ENCODE measurements around the gene NUAK2.
"Not testable (repeated sequence)": the region's sequence is repeated elsewhere in the genome, so short reads cannot be mapped to it uniquely, and the experiment has no call there.

Gene NUAK2

GRCh38 chr1:205321162-205321958, at the start of gene NUAK2:
Gene NUAK2 (minus strand): TSS chr1:205321745. CDS start chr1:205321628, 117 bp downstream.
- DNase-seq = peak; percentile 77 to 86

DNA sequence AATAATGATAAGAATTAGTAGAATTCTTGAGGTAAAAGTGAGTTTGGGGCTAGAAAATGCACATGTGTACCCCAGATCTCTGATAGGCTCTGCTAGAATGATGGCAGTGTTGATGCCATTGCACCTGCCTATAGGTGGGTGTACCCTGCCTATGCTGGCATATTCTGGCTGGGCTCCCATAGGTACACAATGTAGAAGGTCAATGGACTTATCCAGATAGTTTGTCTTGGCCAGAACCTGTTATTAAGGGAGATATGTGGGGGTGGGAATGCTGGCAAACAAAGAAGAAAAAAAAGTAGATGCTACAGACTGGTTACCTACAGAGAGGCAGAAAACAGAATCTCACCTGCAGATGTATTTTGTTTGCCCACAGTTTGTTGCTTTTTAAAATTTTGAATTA, 49.2 kb upstream of the NUAK2 start:
- DNase-seq = no peak

- DNase-seq = no peak
Observed at GRCh38 chr1:205369701-205370123, 48.2 kb upstream of the NUAK2 start.

- no peak for DNase-seq
Observed at GRCh38 chr1:205368478-205368877, 46.9 kb upstream of the NUAK2 start.

- peak in 1 of 2 experiments; percentile 21 for DNase-seq
Observed at GRCh38 chr1:205365945-205366463, 44.5 kb upstream of the NUAK2 start.

GRCh38 chr1:205365086-205365485, 43.5 kb upstream of the NUAK2 start:
- DNase-seq = not testable (repeated sequence)

GRCh38 chr1:205360891-205361290, 39.3 kb upstream of the NUAK2 start:
- no peak for DNase-seq

- no peak for DNase-seq
Observed at GRCh38 chr1:205359771-205360565, 38.4 kb upstream of the NUAK2 start.

DNA sequence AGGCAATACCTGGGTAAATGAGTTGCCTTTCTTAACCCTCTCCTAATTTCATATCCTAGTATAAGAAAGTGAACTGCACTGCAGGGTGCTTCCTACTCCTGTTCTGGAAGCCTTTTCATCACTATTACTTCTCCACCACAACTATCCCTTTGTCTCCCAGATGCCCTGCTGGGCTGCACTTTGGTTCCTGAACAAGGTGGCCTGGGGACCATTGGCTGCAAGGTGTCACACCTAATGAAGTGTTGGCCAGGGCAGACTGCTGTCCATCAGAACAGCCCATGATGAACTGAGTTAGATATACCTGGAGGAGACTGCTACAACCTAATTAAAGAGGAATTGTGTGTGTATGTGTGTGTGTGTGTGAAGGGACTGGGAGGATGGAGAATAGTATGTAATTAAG, 37.0 kb upstream of the NUAK2 start:
- no peak for DNase-seq

- DNase-seq = no peak
Observed at GRCh38 chr1:205357567-205357966, 36.0 kb upstream of the NUAK2 start.

- DNase-seq = no peak
Observed at GRCh38 chr1:205356440-205357139, 35.0 kb upstream of the NUAK2 start, which contains the start of gene KLHDC8A. Gene KLHDC8A (minus strand): TSS chr1:205356922. CDS start chr1:205343604, 13,318 bp downstream.

DNA sequence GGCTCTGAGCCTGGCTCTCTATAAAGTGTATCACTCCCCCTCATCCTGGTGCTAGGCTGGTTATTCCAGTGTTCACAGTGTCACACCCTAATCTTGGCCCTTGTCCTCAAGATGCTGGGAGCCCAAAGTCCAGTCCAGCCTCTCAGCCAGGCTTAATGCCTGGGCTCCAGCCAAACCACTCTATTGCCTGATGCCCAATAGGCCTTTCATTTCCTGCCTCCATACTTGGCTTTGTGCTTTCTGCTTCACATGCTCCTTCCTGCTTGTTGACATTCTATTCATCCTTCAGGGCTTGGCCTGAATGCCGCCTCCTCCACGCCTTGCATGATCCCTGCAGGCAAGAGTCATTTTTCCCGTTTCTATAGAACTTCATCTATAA, 33.5 kb upstream of the NUAK2 start:
- no peak for DNase-seq

DNA sequence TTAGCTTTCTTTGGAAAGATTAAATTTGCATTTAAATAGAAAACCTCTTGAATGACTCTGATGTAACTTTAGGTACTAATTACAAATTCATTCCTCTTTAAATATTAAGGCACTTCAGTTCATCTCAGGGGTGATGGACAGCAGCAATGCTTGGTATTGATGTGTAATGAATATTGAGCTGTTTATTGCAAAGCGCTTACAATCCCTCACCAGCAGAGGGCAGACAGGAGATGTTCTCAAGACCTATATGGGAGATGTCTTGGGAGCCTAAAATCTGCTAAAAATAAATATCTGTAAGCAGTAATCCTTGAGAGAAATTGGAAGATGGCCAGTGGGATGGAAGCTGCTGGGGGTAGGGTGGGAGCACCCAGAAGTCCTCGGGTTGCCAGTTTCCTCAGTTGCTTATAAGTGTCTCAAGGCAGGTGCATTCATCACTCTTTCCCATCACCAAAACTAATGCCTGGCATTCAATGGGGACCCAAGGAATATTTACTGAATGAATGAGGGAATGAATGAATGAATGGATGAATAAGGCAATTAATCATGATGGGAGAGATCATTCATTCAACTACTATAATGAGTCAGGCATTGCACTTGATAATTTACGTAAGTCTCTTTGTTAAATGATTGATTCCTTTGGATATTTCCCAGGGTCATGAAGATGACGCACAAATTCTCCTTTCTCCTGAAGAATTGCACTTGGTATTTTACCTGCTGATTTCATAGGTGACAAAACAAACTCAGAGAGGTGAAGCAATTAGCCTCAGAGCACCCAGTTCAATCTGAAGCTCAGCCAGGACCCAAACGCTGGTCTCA, 32.9 kb upstream of the NUAK2 start:
- DNase-seq = peak; percentile 29 to 50

DNA sequence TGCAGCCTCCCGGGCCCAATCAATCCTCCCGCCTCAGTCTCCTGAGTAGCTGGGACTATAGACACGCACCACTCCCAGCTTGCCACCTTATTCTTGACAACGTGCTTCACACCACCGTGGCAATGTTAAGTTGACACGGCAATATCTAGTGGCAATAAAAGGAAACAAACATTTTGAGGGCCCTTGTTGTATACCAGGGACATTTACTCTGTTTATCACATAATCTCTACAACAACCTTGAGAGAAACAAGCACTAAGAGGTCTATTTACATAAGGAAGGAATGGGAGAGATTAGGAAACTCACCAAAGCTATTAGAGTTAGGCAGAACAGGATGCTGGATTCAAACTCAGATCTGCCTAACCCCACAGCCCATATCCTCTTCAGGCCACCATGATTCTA, 32.1 kb upstream of the NUAK2 start:
- DNase-seq = no peak

- DNase-seq = no peak
Observed at GRCh38 chr1:205353191-205353590, 31.6 kb upstream of the NUAK2 start.

GRCh38 chr1:205351984-205352713, 30.6 kb upstream of the NUAK2 start:
- peak; percentile 70 to 72 for DNase-seq

DNA sequence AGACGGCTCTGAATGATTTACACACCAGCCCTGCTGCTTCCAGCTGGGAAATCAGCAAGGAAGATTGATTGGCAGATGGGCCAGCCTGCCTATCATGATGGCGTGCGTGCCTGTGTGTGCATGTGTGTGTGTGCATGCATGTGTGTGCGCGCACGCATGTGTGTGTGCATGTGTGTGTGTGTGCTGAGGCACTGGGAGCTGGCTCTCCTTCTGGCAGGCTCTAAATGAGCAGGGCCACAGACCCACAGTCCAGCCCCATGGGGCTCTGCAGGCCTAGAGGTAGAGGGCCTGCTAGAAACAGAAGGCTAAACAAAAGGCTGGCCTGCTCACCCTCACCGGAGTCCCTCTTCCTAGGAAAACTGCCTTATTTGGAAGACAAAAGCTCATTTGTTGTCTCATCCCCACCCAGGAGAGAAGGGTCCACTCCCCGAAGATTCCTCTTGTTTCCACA, 29.2 kb upstream of the NUAK2 start:
- no peak for DNase-seq

DNA sequence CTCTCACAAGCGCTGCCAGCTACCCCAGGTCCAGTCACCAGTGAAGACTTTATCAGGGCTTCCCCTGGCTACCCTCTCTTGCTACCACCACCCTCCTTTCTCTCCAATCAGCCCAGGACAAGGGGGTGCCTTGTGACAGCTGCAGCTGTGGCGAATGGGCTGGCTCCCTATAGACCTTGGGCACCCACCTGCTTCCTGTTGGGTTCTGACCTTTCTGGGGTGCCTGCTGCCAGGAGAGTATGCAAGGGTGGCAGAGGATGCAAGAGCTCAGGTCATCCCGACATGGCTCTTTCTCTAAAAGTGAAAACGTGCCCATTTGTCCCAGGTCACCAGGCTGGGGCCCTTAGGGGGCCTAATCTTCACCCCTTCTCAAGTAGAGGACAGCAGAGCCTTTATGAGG, 28.6 kb upstream of the NUAK2 start:
- DNase-seq = no peak

GRCh38 chr1:205348554-205349487, 27.3 kb upstream of the NUAK2 start:
- no peak for DNase-seq

GRCh38 chr1:205346956-205347574, 25.5 kb upstream of the NUAK2 start:
- no peak for DNase-seq
